Activated T-cell treated with anti-CD3 and anti-CD28 coated beads for 24 hours (primary cell): ENCODE results near the gene EYS.
"Not testable (repeated sequence)": the region's sequence is repeated elsewhere in the genome, so short reads cannot be mapped to it uniquely, and the experiment has no call there.

Experiments
- DNase-seq: peaks from one replicate; pipeline ENCODE4 v3.0.0-alpha.2; 2020; ENCODE audit warnings: low read depth

Gene EYS

GRCh38 chr6:64034910-64035655 is 1671.9 kb downstream of the EYS start:
- no peak for DNase-seq

GRCh38 chr6:64034291-64034690 is 1672.7 kb downstream of the EYS start:
- no peak for DNase-seq

DNA sequence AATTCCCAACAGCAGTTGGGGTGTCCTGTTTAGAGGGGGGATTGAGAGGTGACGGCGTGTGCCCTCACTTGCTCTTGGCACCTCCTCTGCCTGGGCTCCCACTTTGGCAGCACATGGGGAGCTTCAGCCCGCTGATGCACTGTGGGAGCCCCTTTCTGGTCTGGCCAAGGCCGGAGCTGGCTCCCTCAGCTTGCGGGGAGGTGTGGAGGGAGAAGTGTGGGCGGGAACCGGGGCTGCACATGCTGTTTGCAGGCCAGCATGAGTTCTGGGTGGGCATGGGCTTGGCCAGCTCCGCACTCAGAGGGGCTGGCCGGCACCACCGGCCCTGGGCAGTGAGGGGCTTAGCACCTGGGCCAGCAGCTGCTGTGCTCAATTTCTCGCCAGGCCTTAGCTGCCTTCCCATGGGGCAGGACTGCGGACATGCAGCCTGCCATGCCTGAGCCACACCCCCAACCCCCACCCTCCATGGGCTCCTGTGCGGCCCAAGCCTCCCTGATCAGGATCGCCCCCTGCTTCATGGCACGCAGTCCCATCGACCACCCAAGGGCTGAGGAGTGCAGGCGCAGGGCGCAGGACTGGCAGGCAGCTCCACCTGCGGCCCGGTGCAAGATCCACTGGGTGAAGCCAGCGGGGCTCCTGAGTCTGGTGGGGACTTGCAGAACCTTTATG is 1675.9 kb downstream of the EYS start:
- not testable (repeated sequence) for DNase-seq

DNA sequence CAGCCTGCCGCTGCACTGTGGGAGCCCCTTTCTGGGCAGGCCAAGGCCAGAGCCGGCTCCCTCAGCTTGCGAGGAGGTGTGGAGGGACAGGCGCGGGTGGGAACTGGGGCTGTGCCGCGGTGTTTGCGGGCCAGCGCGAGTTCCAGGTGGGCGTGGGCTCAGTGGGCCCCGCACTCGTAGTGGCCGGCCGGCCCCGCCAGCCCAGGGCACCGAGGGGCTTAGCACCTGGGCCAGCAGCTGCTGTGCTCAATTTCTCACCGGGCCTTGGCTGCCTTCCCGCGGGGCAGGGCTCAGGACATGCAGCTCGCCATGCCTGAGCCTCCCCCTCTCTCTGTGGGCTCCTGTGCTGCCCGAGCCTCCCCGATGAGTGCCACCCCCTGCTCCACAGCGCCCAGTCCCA is 1683.3 kb downstream of the EYS start:
- no peak for DNase-seq

DNA sequence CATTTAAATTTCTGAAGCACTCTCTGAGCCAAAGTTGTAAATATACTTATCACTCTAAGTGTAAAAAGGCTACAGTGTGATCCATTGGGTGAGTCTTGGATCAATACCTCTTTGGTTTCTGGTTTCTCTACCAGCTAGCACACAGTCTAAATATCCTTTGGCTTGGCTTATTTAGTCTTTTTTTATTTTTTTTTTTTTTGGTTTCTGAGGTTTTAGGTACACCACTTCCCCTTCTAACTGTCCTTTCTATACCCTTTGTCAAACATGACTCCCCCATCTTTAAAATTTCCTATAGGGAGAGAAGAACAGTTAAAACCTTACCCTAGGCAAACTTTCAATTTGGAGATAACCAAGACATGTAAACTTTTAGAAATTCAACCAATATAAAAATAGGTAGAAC is 1692.4 kb downstream of the EYS start:
- DNase-seq: no peak

DNA sequence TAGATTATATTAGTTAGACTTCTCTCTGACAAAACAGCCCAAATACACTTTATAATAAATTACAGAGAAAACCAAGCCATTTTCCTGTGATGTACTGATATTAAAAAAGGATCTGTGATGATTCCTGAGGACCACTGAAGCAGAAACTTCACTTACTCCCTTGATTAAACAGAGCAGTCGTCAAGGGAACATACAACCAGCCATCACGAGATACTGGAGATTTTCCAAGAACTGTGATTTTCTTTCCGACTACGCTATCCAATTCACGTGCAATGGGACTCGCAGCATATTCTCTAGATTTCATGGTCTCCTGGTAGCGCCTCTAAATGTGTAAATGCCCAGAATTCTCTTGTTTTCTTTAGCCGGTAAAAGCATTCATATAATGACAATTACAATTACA is 1694.0 kb downstream of the EYS start:
- DNase-seq: no peak

DNA sequence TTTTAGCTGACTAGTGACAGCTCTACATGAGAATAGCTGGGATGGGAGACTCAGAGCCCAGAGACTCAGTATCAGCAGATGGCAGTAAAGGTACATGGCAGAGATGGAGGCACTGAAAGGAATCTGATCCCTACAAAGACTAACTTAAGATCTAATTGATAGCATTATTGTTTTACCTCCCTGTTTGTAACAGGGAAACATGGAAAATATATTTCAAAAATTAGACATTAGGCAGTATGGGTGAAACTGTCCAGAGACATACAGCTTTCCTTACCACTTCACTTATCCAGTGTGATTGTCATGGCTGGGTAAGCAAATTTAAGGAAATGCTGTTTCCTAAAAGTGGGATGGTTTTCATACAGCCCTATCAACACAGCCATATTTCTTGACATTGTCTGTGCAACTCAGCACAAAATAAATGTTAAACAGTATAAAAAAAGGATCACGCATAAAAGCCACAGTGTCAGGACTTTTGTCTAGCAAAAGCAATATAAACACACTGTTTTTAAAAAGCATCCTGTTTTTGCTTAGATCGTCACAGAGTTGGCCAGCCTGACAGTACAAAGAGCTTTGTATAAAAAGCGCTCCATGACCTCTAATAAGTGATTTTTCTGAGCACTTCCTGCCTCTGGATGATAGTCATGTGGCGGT is 1694.5 kb downstream of the EYS start:
- DNase-seq: no peak

DNA sequence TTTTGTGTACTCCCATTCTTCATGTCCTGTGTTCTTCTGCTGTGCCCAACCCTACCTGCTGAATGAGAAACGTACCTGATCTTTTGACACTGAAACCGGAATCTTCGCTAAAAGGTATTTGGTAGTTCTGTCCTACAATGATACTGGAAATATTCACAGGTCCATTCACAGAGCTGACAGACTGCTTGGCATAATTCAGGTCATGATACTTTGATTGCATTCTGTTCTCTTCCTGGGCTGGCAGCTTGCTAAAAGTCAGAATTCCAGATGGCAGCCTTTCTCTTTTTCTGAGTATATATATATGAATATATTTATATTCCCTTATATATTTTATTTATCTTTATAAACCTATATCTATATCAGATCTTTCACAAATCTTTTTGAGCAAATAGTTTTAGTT is 1696.4 kb downstream of the EYS start:
- no peak for DNase-seq

DNA sequence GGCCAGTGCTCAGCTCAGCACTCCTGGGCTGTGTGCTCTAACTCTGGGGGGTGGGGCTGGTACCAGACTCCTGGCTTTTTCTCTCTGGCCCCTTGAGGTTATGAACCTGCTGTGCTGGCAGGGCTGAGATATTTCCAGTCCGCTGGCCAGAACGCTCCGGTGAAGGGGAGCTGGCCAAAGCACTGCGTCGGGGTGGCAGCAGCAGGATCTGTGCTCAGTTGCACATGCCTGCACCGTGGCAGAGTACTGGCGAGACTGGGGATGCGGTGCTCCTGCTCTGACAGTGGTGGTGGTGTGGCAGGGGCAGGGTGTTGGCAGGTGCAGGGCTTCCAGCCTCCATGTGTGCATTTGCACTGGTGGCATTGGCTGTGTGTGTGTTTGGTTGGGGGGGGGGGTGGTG is 1697.0 kb downstream of the EYS start:
- no peak for DNase-seq

DNA sequence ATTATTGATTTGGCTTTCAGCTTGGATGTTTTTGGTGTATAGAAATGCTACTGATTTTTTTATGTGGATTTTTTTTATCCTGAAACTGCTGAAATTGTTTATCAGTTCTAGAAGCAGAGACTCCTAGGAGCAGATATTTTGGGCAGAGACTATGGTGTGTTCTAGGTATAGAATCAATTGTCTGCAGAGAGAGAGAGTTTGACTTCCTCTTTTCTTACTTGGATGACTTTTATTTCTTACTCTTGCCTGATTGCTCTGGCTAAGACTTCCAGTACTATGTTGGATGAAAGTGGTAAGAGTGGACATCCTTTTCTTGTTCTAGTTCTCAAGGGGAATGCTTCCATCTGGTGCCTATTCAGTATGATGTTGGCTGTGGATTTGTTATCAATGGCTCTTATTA is 1700.8 kb downstream of the EYS start:
- DNase-seq: no peak

GRCh38 chr6:64000818-64001491 is 1706.1 kb downstream of the EYS start:
- no peak for DNase-seq

GRCh38 chr6:63999613-64000012 is 1707.4 kb downstream of the EYS start:
- DNase-seq: no peak

- DNase-seq: no peak
These were observed 1708.0 kb downstream of the EYS start for GRCh38 chr6:63998991-63999390.

- DNase-seq: no peak
These were observed 1709.3 kb downstream of the EYS start for GRCh38 chr6:63997734-63998133.

DNA sequence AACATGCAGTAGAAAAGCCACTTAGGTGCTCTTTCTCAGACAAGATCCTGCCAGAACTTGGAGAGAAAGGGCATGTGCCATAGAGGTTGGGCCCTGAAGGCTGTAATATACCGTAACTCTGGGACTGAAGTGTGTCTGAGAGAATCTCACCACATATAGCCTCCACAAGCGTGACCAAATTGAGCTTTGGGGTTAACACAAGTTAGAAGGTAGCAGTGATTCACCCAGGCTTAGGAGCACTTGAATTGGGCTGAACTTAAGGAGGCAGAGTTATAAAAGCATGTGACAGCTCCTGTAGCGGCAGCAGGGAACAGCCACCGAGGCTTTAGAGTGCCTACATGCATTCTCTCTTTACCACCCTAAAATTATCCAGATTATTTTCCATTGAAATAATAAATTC is 1709.8 kb downstream of the EYS start:
- no peak for DNase-seq

DNA sequence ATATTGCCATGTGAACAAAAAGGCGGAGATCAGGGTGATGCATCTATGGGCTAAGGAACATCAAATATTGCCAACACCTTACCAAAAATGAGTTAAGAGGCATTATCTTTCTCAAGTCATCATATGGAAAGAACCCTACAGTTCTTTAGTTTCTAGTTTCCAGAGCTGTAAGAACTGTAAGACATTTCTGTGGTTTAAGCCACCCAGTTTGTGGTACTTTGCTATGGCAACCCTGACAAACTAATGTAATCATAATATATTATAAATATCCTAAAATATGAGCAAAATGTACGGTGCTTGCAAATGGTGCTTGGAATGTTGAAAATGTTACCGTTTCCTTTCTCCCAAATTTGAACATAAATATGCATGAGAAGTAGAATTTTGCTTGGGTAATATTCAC is 1721.8 kb downstream of the EYS start:
- no peak for DNase-seq

- DNase-seq: no peak
These were observed 1731.3 kb downstream of the EYS start for GRCh38 chr6:63975699-63976098.

DNA sequence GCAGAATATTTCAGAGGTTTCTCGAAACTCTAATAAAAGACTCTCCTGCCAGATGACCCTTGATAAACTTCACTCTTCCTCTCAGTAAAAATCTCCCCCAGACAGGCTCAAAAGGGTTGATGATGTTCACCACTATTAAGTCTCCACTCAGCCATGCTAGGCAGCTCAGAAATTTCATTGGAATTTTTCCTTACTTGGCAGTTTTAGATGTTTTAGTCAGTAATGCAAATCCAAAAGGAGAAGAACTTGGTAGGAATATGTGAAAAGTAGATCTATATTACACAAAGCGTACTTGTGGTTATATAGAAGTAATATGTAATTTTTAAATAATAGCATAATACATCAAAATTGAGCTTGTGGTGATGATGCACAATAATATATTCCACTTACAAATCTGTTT is 1738.4 kb downstream of the EYS start:
- no peak for DNase-seq

DNA sequence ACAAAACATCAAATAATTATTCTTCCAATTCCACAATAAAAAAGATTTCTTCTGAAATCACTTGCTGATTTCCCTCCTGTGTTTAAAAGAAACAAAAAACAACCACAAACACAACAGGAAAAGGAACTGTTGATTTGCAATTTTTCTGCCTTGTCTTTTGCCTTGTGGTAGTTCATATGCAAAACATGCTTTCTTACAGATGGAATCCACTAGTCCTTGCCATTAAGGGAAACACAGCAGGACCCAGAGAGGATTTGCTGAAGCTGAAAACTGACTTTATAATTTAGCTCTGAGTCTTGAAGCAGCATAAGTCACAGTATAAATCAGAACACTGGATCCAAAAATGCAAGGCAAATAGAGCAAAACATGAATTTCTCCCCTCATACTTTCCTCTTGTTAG is 1742.7 kb downstream of the EYS start:
- no peak for DNase-seq

GRCh38 chr6:63963769-63964315 is 1743.2 kb downstream of the EYS start:
- DNase-seq: no peak

- DNase-seq: not testable (repeated sequence)
These were observed 1753.5 kb downstream of the EYS start for GRCh38 chr6:63953336-63954021.
